HEK293 (cell line): ENCODE measurements around the gene PRKAR2B.
A peak's percentile ranks its signal among the peaks of the same experiment; 100 is the strongest.

ENCODE experiments used
- CTCF ChIA-PET: fragments of 350-600 bp; formaldehyde crosslinking; extraction: SDS; loops from one replicate; lab custom pipeline; 2021; ENCODE audit warnings: antibody characterized with exemption; lab: Yijun Ruan, JAX
- POLR2A ChIA-PET: fragments of 300-600 bp; formaldehyde crosslinking; extraction: SDS; loops from one replicate; lab custom pipeline; 2020; ENCODE audit warnings: antibody characterized with exemption, inconsistent platforms; lab: Yijun Ruan, JAX
- H3K27ac ChIP-seq: fragments of 200-500 bp; sonication (Bioruptor generic); 2 replicates; pipeline ENCODE4 v1.5.1; 2014; ENCODE audit warnings: low read depth, low read length, control low read depth, inconsistent platforms; ENCODE audit errors: extremely low read depth
- H3K36me3 ChIP-seq, 2 experiments: fragments of 200-500 bp in 1 of 2; sonication (Bioruptor generic) in 1 of 2; 1 replicate in 1 of 2; 2 replicates in 1 of 2; pipeline ENCODE4 v1.5.1; 2014 to 2017; ENCODE audit warnings: inconsistent platforms in 2 of 2, low read length in 2 of 2; ENCODE audit not compliant: control insufficient read depth in 2 of 2, insufficient read depth in 1 of 2
- H3K4me1 ChIP-seq: fragments of 200-500 bp; sonication (Bioruptor generic); 2 replicates; pipeline ENCODE4 v1.5.1; 2014; ENCODE audit warnings: mild to moderate bottlenecking, low read length, inconsistent platforms; ENCODE audit not compliant: control insufficient read depth, insufficient read depth
- H3K4me3 ChIP-seq: 2 replicates; pipeline ENCODE4 v1.5.1; 2011; ENCODE audit warnings: low read depth, mild to moderate bottlenecking, control low read depth, low read length, moderate library complexity
- H3K9me3 ChIP-seq: fragments of 200-500 bp; sonication (Bioruptor generic); 2 replicates; pipeline ENCODE4 v1.5.1; 2014; ENCODE audit warnings: low read depth, low read length, inconsistent platforms; ENCODE audit not compliant: control insufficient read depth, insufficient read depth
- FEZF1 ChIP-seq: fragments of 450-650 bp; formaldehyde crosslinking; IDR thresholded peaks from 2 replicates; pipeline ENCODE4 v1.5.1; 2016; ENCODE audit warnings: missing biosample characterization, missing genetic modification characterization
- IKZF3 ChIP-seq: fragments of 450-650 bp; IDR thresholded peaks from 2 replicates; pipeline ENCODE4 v1.5.0; 2018; ENCODE audit warnings: missing biosample characterization, mild to moderate bottlenecking, missing genetic modification characterization, moderate library complexity
- WT1 ChIP-seq: fragments of 450-650 bp; formaldehyde crosslinking; IDR thresholded peaks from 2 replicates; pipeline ENCODE4 v1.5.1; 2016; ENCODE audit warnings: missing biosample characterization, missing genetic modification characterization
- ZFHX2 ChIP-seq: fragments of 450-650 bp; formaldehyde crosslinking; conservative IDR thresholded peaks from 2 replicates; pipeline ENCODE4 v1.5.1; 2016; ENCODE audit warnings: missing biosample characterization, missing genetic modification characterization
- ZNF292 ChIP-seq: fragments of 450-650 bp; formaldehyde crosslinking; IDR thresholded peaks from 2 replicates; pipeline ENCODE4 v1.5.1; 2016; ENCODE audit warnings: low read depth, missing biosample characterization, missing genetic modification characterization, borderline replicate concordance
- ZNF391 ChIP-seq: fragments of 450-650 bp; formaldehyde crosslinking; IDR thresholded peaks from 2 replicates; pipeline ENCODE4 v1.5.1; 2016; ENCODE audit warnings: low read depth, missing biosample characterization, missing genetic modification characterization, borderline replicate concordance
- ZNF660 ChIP-seq: fragments of 450-650 bp; IDR thresholded peaks from 2 replicates; pipeline ENCODE4 v1.5.1; 2018; ENCODE audit warnings: missing biosample characterization, mild to moderate bottlenecking, missing genetic modification characterization
- ZNF670 ChIP-seq: fragments of 450-650 bp; formaldehyde crosslinking; IDR thresholded peaks from 2 replicates; pipeline ENCODE4 v1.5.1; 2016; ENCODE audit warnings: missing biosample characterization, missing genetic modification characterization, low read depth
- TF ChIP-seq, protein P1 (sequence below): fragments of 450-650 bp; formaldehyde crosslinking; IDR thresholded peaks from 2 replicates; pipeline ENCODE4 v1.5.1; 2017; ENCODE audit warnings: missing biosample characterization, missing genetic modification characterization
- TF ChIP-seq, protein P2 (sequence below): fragments of 450-650 bp; formaldehyde crosslinking; IDR thresholded peaks from 2 replicates; pipeline ENCODE4 v1.5.1; 2016; ENCODE audit warnings: missing biosample characterization, missing genetic modification characterization
- TF ChIP-seq, protein P3 (sequence below): fragments of 450-650 bp; formaldehyde crosslinking; IDR thresholded peaks from 2 replicates; pipeline ENCODE4 v1.5.1; 2016; ENCODE audit warnings: missing biosample characterization, missing genetic modification characterization, low read depth
- TF ChIP-seq, protein P4 (sequence below): fragments of 450-650 bp; formaldehyde crosslinking; IDR thresholded peaks from 2 replicates; pipeline ENCODE4 v1.5.1; 2017; ENCODE audit warnings: missing biosample characterization, missing genetic modification characterization
- TF ChIP-seq, protein P5 (sequence below): fragments of 450-650 bp; formaldehyde crosslinking; IDR thresholded peaks from 2 replicates; pipeline ENCODE4 v1.5.1; 2017; ENCODE audit warnings: missing biosample characterization, mild to moderate bottlenecking, missing genetic modification characterization, moderate library complexity

PRKAR2B gene

DNA sequence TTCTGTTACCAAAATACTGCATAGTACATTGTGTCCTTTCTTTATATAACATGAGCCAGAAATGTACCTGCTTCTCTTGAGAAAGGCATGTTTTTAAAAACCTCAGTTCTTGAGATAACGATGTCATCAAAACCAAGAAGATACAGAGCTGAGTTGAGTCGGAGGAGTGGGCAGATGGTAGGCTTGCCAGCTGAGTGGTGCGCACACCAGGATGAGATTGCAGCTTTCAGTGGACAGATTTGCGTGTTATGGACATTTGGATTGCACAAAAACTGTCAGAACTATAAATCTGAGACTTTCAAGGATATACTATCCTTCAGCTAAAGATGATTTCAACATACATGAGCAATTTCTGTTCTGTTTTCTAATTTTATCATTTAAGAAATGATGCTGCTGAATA is 25.0 kb downstream of the PRKAR2B start:
- ChIA-PET CTCF (interaction anchor here (0.7 kb wide), 1 partner anchor 13 kb away, joined by 3 read pairs; no protein-coding TSS in a partner anchor), POLR2A (no interaction called here)
- Histone ChIP-seq H3K4me3 (no peak overlapping the region), H3K4me1 (no peaks in the 10 kb centered on the region), H3K27ac (no peak overlapping the region), H3K9me3 (no peaks in the 10 kb centered on the region), H3K36me3 (no peaks in the 10 kb centered on the region)
- TF ChIP-seq ZFHX2 (peak; percentile 27; the same call in 1 of the 2 replicates), WT1 (tag by site-specific recombination) (no peak), ZNF670 (no peak), ZNF391 (tag by site-specific recombination) (no peak), IKZF3 (no peak), ZNF292 (tag by site-specific recombination) (no peak)
- TF ChIP-seq, protein P1, sequence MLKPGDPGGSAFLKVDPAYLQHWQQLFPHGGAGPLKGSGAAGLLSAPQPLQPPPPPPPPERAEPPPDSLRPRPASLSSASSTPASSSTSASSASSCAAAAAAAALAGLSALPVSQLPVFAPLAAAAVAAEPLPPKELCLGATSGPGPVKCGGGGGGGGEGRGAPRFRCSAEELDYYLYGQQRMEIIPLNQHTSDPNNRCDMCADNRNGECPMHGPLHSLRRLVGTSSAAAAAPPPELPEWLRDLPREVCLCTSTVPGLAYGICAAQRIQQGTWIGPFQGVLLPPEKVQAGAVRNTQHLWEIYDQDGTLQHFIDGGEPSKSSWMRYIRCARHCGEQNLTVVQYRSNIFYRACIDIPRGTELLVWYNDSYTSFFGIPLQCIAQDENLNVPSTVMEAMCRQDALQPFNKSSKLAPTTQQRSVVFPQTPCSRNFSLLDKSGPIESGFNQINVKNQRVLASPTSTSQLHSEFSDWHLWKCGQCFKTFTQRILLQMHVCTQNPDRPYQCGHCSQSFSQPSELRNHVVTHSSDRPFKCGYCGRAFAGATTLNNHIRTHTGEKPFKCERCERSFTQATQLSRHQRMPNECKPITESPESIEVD (tag by site-specific recombination): 0 out of 2 replicates have a peak, but pooled peaks have one; percentile 6
- TF ChIP-seq, protein P2, sequence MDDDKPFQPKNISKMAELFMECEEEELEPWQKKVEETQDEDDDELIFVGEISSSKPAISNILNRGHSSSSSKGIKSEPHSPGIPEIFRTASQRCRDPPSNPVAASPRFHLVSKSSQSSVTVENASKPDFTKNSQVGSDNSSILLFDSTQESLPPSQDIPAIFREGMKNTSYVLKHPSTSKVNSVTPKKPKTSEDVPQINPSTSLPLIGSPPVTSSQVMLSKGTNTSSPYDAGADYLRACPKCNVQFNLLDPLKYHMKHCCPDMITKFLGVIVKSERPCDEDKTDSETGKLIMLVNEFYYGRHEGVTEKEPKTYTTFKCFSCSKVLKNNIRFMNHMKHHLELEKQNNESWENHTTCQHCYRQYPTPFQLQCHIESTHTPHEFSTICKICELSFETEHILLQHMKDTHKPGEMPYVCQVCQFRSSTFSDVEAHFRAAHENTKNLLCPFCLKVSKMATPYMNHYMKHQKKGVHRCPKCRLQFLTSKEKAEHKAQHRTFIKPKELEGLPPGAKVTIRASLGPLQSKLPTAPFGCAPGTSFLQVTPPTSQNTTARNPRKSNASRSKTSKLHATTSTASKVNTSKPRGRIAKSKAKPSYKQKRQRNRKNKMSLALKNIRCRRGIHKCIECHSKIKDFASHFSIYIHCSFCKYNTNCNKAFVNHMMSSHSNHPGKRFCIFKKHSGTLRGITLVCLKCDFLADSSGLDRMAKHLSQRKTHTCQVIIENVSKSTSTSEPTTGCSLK (tag by site-specific recombination): no peak
- TF ChIP-seq, protein P3, sequence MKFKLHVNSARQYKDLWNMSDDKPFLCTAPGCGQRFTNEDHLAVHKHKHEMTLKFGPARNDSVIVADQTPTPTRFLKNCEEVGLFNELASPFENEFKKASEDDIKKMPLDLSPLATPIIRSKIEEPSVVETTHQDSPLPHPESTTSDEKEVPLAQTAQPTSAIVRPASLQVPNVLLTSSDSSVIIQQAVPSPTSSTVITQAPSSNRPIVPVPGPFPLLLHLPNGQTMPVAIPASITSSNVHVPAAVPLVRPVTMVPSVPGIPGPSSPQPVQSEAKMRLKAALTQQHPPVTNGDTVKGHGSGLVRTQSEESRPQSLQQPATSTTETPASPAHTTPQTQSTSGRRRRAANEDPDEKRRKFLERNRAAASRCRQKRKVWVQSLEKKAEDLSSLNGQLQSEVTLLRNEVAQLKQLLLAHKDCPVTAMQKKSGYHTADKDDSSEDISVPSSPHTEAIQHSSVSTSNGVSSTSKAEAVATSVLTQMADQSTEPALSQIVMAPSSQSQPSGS (tag by site-specific recombination): peak; percentile 60

DNA sequence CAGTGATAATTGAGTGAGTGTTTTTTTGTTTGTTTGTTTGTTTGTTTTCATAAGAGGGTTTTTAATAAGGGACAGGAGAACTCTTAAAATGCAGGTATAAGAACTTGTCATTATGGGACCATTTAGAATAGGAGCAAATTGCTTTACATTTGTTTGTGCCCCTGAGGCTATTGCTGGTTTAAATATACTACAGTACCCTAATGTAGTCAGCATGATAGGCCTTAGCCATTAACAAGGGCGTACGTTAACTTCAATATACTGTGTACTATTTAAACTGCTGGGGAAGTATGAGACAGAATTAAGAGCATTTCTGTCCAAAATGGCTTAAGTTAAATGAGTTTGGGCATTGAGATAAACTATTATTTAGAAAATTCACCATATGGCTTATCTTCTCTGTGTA is 26.2 kb downstream of the PRKAR2B start:
- ChIA-PET POLR2A (no interaction called here), CTCF (no interaction called here)
- no peaks in the 10 kb centered on the region for H3K4me1 ChIP-seq
- H3K27ac ChIP-seq: no peak overlapping the region
- no peak overlapping the region for H3K4me3 ChIP-seq
- no peaks in the 10 kb centered on the region for H3K9me3 ChIP-seq
- H3K36me3 ChIP-seq: no peaks in the 10 kb centered on the region
- TF ChIP-seq ZNF660: peak; percentile 80
- TF ChIP-seq, protein P4, sequence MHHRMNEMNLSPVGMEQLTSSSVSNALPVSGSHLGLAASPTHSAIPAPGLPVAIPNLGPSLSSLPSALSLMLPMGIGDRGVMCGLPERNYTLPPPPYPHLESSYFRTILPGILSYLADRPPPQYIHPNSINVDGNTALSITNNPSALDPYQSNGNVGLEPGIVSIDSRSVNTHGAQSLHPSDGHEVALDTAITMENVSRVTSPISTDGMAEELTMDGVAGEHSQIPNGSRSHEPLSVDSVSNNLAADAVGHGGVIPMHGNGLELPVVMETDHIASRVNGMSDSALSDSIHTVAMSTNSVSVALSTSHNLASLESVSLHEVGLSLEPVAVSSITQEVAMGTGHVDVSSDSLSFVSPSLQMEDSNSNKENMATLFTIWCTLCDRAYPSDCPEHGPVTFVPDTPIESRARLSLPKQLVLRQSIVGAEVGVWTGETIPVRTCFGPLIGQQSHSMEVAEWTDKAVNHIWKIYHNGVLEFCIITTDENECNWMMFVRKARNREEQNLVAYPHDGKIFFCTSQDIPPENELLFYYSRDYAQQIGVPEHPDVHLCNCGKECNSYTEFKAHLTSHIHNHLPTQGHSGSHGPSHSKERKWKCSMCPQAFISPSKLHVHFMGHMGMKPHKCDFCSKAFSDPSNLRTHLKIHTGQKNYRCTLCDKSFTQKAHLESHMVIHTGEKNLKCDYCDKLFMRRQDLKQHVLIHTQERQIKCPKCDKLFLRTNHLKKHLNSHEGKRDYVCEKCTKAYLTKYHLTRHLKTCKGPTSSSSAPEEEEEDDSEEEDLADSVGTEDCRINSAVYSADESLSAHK (tag by site-specific recombination): peak; percentile 76; the same call in 1 of the 2 replicates
- TF ChIP-seq, protein P1 (tag by site-specific recombination): peak; percentile 24; the same call in 1 of the 2 replicates
- 0 out of 2 replicates have a peak, but pooled peaks have one; percentile 18 for TF ChIP-seq FEZF1 (tag by site-specific recombination)
- TF ChIP-seq, protein P5, sequence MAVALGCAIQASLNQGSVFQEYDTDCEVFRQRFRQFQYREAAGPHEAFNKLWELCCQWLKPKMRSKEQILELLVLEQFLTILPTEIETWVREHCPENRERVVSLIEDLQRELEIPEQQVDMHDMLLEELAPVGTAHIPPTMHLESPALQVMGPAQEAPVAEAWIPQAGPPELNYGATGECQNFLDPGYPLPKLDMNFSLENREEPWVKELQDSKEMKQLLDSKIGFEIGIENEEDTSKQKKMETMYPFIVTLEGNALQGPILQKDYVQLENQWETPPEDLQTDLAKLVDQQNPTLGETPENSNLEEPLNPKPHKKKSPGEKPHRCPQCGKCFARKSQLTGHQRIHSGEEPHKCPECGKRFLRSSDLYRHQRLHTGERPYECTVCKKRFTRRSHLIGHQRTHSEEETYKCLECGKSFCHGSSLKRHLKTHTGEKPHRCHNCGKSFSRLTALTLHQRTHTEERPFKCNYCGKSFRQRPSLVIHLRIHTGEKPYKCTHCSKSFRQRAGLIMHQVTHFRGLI (tag by site-specific recombination): no peak
- TF ChIP-seq, all 188 proteins: peak for 4
